HepG2 (cell line): ENCODE data around the gene CTSZ. TPM values are rescaled to one million over a fixed set of nuclear protein-coding genes. Genes with fewer than 3 reads are reported as not detected.

Source experiments
- BRCA1 ChIP-seq: sonication (generic); formaldehyde crosslinking; IDR thresholded peaks from 2 replicates; pipeline ENCODE4 v1.4.0; 2020; ENCODE audit warnings: missing genetic modification reagents
- FIP1L1 ChIP-seq: fragments of 200-400 bp; formaldehyde crosslinking; IDR thresholded peaks from 2 replicates; pipeline ENCODE4 v1.6.1; 2018; ENCODE audit warnings: low read depth, mild to moderate bottlenecking, low read length, moderate library complexity, borderline replicate concordance; ENCODE audit not compliant: insufficient read depth
- FOSL2 ChIP-seq: sonication (generic); formaldehyde crosslinking; IDR thresholded peaks from 2 replicates; pipeline ENCODE4 v1.4.0; 2020; ENCODE audit warnings: missing genetic modification reagents
- GATA4 ChIP-seq: sonication (generic); IDR thresholded peaks from 2 replicates; pipeline ENCODE4 v1.6.1; 2016; ENCODE audit warnings: antibody characterized with exemption, low read depth, borderline replicate concordance
- GLI4 ChIP-seq: sonication (generic); formaldehyde crosslinking; IDR thresholded peaks from 2 replicates; pipeline ENCODE4 v1.5.1; 2020; ENCODE audit warnings: missing genetic modification reagents, mild to moderate bottlenecking, moderate library complexity, borderline replicate concordance
- KLF16 ChIP-seq, 2 experiments: sonication (generic) in 1 of 2; formaldehyde crosslinking in 1 of 2; IDR thresholded peaks; 2 replicates each; pipeline versions ENCODE4 v1.6.1 to v1.8.0; 2016 to 2023; ENCODE audit warnings: missing genetic modification reagents in 2 of 2, missing compliant biosample characterization in 1 of 2
- MIER3 ChIP-seq: IDR thresholded peaks from 2 replicates; pipeline ENCODE4 v1.6.1; 2016; ENCODE audit warnings: missing compliant biosample characterization, borderline replicate concordance
- NFYB ChIP-seq: sonication (generic); formaldehyde crosslinking; IDR thresholded peaks from 2 replicates; pipeline ENCODE4 v1.4.0; 2020; ENCODE audit warnings: missing genetic modification reagents
- NR2C2 ChIP-seq: sonication (generic); formaldehyde crosslinking; IDR thresholded peaks from 2 replicates; pipeline ENCODE4 v1.4.0; 2020; ENCODE audit warnings: missing genetic modification reagents, mild to moderate bottlenecking, moderate library complexity, borderline replicate concordance
- RBM22 ChIP-seq: fragments of 200-400 bp; formaldehyde crosslinking; optimal IDR thresholded peaks from 2 replicates; pipeline ENCODE3; 2017; ENCODE audit warnings: mild to moderate bottlenecking, low read length, moderate library complexity
- SAP130 ChIP-seq: IDR thresholded peaks from 2 replicates; pipeline ENCODE4 v1.6.1; 2016; ENCODE audit warnings: low read depth
- ZNF333 ChIP-seq: sonication (generic); formaldehyde crosslinking; IDR thresholded peaks from 2 replicates; pipeline ENCODE4 v1.4.0; 2020; ENCODE audit warnings: mild to moderate bottlenecking, missing genetic modification reagents, borderline replicate concordance
- ZNF446 ChIP-seq: sonication (generic); formaldehyde crosslinking; IDR thresholded peaks from 2 replicates; pipeline ENCODE4 v1.5.0; 2020; ENCODE audit warnings: mild to moderate bottlenecking, missing genetic modification reagents
- ZNF468 ChIP-seq: sonication (generic); formaldehyde crosslinking; IDR thresholded peaks from 2 replicates; pipeline ENCODE4 v1.8.0; 2022; ENCODE audit warnings: mild to moderate bottlenecking, moderate library complexity, missing genetic modification reagents
- ZNF616 ChIP-seq: sonication (generic); formaldehyde crosslinking; IDR thresholded peaks from 2 replicates; pipeline ENCODE4 v1.5.0; 2020; ENCODE audit warnings: low read depth, mild to moderate bottlenecking, missing genetic modification reagents
- ZNF678 ChIP-seq: sonication (generic); formaldehyde crosslinking; IDR thresholded peaks from 2 replicates; pipeline ENCODE4 v1.4.0; 2020; ENCODE audit warnings: mild to moderate bottlenecking, missing genetic modification reagents
- ZNF777 ChIP-seq: sonication (generic); formaldehyde crosslinking; IDR thresholded peaks from 2 replicates; pipeline ENCODE4 v1.4.0; 2020; ENCODE audit warnings: missing genetic modification reagents
- polyA plus RNA-seq, 8 experiments: library from polyadenylated mRNA; depleted of rRNA in 3 of 8; stranded (reverse) in 7 of 8; unstranded in 1 of 8; fragments of >200 nt; fragmentation: Illumina TruSeq in 4 of 8; extraction: Trizol in 4 of 8; gene quantifications; 2 replicates each; pipeline versions ENCODE4 v1.2.1 to v1.2.3, GENCODE V29; 2011 to 2016; ENCODE audit warnings: low read depth in 4 of 8, missing spikeins in 1 of 8, mixed read lengths in 1 of 8; ENCODE audit not compliant: insufficient read depth in 1 of 8
- total RNA-seq, 5 experiments: library from RNA; depleted of rRNA; stranded (reverse); fragments of >200 nt; fragmentation: Illumina TruSeq; extraction: Trizol; gene quantifications; 2 replicates each; pipeline ENCODE4 v1.2.3, GENCODE V29; 2016; ENCODE audit warnings: low read depth in 1 of 5
- TF ChIP-seq, protein P1 (sequence below): sonication (generic); formaldehyde crosslinking; IDR thresholded peaks from 2 replicates; pipeline ENCODE4 v1.9.0; 2021; ENCODE audit warnings: missing genetic modification reagents, borderline replicate concordance
- TF ChIP-seq, protein P2 (sequence below): sonication (generic); formaldehyde crosslinking; IDR thresholded peaks from 2 replicates; pipeline ENCODE4 v1.4.0; 2020; ENCODE audit warnings: missing genetic modification reagents
- TF ChIP-seq, protein P3 (sequence below): sonication (generic); formaldehyde crosslinking; IDR thresholded peaks from 2 replicates; pipeline ENCODE4 v1.4.0; 2020; ENCODE audit warnings: missing genetic modification reagents, mild to moderate bottlenecking, borderline replicate concordance
- TF ChIP-seq, protein P4 (sequence below): sonication (generic); formaldehyde crosslinking; IDR thresholded peaks from 2 replicates; pipeline ENCODE4 v1.4.0; 2020; ENCODE audit warnings: missing genetic modification reagents

CTSZ gene
- total and polyA plus RNA-seq, 2 of the 13 experiments (the other 11 are each of a cell fraction or from before 2014, with no cell fraction given), result 0.33 TPM; not detected in 1

DNA sequence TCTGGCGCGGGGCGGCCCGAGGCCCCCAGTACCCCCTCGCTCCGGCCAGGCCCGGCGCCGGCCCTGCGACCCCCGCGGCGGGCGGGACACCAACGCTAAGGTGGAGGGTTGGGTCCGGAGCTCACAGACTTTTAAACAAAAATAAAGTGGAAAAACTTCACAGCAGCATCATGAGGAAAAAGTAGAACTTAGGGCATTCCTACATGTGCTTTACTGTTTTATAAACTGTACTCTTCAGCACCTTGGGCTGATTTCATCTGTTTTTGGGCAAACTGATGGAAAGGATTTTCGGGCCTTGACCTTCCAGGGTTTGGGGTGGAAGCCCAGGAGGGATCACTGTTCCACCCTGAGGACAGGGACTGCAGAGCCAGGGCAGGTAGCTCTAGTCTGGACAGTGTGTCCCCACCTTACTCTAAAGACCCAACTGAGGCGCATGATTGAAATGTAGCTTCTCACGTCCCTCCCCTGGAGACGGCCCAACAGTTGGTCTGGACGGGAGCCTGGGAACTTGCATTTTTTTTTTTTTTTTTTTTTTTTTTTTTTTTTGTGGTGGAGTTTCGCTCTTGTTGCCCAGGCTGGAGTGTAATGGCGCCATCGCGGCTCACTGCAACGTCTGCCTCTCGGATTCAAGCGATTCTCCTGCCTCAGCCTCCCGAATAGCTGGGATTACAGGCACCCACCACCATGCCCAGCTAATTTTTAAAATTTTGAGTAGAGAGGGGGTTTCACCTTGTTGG lies 25.3 kb downstream of the CTSZ start (continued):
- TF ChIP-seq ZNF777 (CRISPR knock-in tag), result 0 out of 2 replicates have a peak, but pooled peaks have one; percentile 24
- TF ChIP-seq, protein P1, sequence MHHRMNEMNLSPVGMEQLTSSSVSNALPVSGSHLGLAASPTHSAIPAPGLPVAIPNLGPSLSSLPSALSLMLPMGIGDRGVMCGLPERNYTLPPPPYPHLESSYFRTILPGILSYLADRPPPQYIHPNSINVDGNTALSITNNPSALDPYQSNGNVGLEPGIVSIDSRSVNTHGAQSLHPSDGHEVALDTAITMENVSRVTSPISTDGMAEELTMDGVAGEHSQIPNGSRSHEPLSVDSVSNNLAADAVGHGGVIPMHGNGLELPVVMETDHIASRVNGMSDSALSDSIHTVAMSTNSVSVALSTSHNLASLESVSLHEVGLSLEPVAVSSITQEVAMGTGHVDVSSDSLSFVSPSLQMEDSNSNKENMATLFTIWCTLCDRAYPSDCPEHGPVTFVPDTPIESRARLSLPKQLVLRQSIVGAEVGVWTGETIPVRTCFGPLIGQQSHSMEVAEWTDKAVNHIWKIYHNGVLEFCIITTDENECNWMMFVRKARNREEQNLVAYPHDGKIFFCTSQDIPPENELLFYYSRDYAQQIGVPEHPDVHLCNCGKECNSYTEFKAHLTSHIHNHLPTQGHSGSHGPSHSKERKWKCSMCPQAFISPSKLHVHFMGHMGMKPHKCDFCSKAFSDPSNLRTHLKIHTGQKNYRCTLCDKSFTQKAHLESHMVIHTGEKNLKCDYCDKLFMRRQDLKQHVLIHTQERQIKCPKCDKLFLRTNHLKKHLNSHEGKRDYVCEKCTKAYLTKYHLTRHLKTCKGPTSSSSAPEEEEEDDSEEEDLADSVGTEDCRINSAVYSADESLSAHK (CRISPR knock-in tag), result no peak
- TF ChIP-seq, protein P2, sequence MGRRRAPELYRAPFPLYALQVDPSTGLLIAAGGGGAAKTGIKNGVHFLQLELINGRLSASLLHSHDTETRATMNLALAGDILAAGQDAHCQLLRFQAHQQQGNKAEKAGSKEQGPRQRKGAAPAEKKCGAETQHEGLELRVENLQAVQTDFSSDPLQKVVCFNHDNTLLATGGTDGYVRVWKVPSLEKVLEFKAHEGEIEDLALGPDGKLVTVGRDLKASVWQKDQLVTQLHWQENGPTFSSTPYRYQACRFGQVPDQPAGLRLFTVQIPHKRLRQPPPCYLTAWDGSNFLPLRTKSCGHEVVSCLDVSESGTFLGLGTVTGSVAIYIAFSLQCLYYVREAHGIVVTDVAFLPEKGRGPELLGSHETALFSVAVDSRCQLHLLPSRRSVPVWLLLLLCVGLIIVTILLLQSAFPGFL (CRISPR knock-in tag), result no peak
- TF ChIP-seq FIP1L1, result no peak
- no peak for TF ChIP-seq NFYB
- TF ChIP-seq FOSL2 (CRISPR knock-in tag), result 0 out of 2 replicates have a peak, but pooled peaks have one; percentile 12
- 0 out of 2 replicates have a peak, but pooled peaks have one; percentile 37 for TF ChIP-seq BRCA1
- TF ChIP-seq ZNF446 (CRISPR knock-in tag), result no peak
- TF ChIP-seq, protein P3, sequence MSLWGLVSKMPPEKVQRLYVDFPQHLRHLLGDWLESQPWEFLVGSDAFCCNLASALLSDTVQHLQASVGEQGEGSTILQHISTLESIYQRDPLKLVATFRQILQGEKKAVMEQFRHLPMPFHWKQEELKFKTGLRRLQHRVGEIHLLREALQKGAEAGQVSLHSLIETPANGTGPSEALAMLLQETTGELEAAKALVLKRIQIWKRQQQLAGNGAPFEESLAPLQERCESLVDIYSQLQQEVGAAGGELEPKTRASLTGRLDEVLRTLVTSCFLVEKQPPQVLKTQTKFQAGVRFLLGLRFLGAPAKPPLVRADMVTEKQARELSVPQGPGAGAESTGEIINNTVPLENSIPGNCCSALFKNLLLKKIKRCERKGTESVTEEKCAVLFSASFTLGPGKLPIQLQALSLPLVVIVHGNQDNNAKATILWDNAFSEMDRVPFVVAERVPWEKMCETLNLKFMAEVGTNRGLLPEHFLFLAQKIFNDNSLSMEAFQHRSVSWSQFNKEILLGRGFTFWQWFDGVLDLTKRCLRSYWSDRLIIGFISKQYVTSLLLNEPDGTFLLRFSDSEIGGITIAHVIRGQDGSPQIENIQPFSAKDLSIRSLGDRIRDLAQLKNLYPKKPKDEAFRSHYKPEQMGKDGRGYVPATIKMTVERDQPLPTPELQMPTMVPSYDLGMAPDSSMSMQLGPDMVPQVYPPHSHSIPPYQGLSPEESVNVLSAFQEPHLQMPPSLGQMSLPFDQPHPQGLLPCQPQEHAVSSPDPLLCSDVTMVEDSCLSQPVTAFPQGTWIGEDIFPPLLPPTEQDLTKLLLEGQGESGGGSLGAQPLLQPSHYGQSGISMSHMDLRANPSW (CRISPR knock-in tag), result no peak
- peak; percentile 18; the same call in 1 of the 2 replicates for TF ChIP-seq SAP130 (CRISPR knock-in tag)
- 0 out of 2 replicates have a peak, but pooled peaks have one; percentile 61 for TF ChIP-seq GLI4 (CRISPR knock-in tag)
- 0 out of 2 replicates have a peak, but pooled peaks have one; percentile 18 for TF ChIP-seq NR2C2 (CRISPR knock-in tag)
- no peak for TF ChIP-seq GATA4
- no peak for TF ChIP-seq KLF16 (CRISPR knock-in tag; IDR thresholded peaks at IDR 0.05)
- TF ChIP-seq MIER3 (CRISPR knock-in tag), result no peak
- no peak for TF ChIP-seq ZNF678 (CRISPR knock-in tag)
- TF ChIP-seq, protein P4, sequence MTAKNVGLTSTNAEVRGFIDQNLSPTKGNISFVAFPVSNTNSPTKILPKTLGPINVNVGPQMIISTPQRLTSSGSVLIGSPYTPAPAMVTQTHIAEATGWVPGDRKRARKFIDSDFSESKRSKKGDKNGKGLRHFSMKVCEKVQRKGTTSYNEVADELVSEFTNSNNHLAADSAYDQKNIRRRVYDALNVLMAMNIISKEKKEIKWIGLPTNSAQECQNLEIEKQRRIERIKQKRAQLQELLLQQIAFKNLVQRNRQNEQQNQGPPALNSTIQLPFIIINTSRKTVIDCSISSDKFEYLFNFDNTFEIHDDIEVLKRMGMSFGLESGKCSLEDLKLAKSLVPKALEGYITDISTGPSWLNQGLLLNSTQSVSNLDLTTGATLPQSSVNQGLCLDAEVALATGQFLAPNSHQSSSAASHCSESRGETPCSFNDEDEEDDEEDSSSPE, result no peak
- TF ChIP-seq ZNF616, result 0 out of 2 replicates have a peak, but pooled peaks have one; percentile 16
- TF ChIP-seq ZNF468 (CRISPR knock-in tag), result no peak
- 0 out of 2 replicates have a peak, but pooled peaks have one; percentile 36 for TF ChIP-seq ZNF333 (CRISPR knock-in tag)
- TF ChIP-seq RBM22, result peak; percentile 66
